ENCODE results near the gene PLOD3.

PLOD3 gene

DNA sequence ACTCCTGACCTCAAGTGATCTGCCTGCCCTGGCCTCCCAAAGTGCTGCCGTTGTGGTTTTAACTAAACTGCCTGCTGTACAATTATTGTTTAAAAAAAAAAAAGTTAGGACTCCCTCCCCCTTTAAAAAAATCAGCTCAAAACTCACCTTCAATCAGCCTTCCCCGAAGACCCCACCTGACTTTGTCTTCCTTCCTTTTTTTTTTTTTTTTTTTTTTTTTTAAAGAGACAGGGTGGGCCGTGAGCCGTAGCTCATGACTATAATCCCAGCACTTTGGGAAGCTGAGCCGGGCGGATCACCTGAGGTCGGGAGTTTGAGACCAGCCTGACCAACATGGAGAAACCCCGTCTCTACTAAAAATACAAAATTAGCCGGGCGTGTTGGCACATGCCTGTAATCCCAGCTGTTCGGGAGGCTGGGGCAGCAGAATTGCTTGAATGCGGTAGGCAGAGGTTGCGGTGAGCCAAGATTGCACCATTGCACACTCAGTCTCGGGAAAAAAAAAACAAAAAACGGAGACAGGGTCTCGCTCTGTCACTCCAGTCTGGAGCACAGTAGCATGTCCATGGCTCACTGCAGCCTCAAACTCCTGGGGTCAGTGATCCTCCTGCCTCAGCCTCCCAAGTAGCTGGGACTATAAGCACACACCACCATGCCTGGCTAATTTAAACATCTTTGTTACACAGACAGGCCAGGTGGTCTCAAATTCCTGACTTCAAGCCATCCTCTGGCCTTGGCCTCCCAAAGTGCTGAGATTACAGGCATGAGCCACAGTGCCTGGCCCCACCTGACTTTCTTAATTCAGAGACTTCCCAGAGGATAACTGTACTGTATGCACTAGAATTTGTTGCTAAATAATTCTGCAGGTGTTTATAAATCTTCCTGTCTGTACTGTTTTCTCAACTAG lies 24.3 kb upstream of the PLOD3 start:
- H3K27me3 ChIP-seq (ENCODE audit: insufficient read depth, low read length), result no peaks in the 10 kb centered on the region
- H3K4me1 ChIP-seq (ENCODE audit: insufficient read depth, low read length, severe bottlenecking), result peaks cover 25% of the 10 kb centered on the region
- no peak overlapping the region for H2AFZ ChIP-seq (ENCODE audit: low read length)
- no peaks in the 10 kb centered on the region for H4K20me1 ChIP-seq (ENCODE audit: insufficient read depth, low read length)
- H3K9ac ChIP-seq (ENCODE audit: low read length), result no peak overlapping the region
- H3K27ac ChIP-seq (ENCODE audit: low read depth, low read length, poor library complexity, severe bottlenecking), result no peak overlapping the region
- H3F3A ChIP-seq (ENCODE audit: insufficient read depth, low read length), result no peaks in the 10 kb centered on the region
- H3K4me3 ChIP-seq (ENCODE audit: low read depth, low read length, poor library complexity, severe bottlenecking), result no peak overlapping the region
- peaks cover 8% of the 10 kb centered on the region; the same call in 1 of the 2 replicates for H3K79me2 ChIP-seq (ENCODE audit: insufficient read depth, low read length)
- no peak overlapping the region for H3K4me2 ChIP-seq (ENCODE audit: low read length)
- H3K36me3 ChIP-seq (ENCODE audit: insufficient read depth, low read length), result peaks cover 62% of the 10 kb centered on the region
- no peaks in the 10 kb centered on the region for H3K9me2 ChIP-seq (ENCODE audit: low read depth, low read length)
- no peaks in the 10 kb centered on the region for H3K9me3 ChIP-seq (ENCODE audit: low read length)
- TF ChIP-seq, protein P1, sequence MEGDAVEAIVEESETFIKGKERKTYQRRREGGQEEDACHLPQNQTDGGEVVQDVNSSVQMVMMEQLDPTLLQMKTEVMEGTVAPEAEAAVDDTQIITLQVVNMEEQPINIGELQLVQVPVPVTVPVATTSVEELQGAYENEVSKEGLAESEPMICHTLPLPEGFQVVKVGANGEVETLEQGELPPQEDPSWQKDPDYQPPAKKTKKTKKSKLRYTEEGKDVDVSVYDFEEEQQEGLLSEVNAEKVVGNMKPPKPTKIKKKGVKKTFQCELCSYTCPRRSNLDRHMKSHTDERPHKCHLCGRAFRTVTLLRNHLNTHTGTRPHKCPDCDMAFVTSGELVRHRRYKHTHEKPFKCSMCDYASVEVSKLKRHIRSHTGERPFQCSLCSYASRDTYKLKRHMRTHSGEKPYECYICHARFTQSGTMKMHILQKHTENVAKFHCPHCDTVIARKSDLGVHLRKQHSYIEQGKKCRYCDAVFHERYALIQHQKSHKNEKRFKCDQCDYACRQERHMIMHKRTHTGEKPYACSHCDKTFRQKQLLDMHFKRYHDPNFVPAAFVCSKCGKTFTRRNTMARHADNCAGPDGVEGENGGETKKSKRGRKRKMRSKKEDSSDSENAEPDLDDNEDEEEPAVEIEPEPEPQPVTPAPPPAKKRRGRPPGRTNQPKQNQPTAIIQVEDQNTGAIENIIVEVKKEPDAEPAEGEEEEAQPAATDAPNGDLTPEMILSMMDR (IDR thresholded peaks at IDR 0.05; ENCODE audit: low read length), result no peak
- no peak for TF ChIP-seq EZH2 (IDR thresholded peaks at IDR 0.05; ENCODE audit: borderline replicate concordance, low read length)

DNA sequence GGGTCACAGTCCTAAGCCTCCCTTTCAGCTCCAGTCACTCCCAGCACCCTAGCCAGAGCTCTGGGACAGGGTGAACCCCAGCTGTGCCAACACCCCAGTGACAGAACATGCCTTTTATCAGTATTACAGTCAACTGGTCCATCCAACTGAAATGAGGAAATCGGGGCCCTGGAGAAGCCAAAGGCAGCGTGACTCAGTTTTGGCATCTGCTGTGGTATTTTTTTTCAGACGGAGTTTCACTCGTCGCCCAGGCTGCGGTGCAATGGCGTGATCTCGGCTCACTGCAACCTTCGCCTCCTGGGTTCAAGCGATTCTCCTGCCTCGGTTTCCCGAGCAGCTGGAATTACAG lies 23.6 kb upstream of the PLOD3 start:
- no peaks in the 10 kb centered on the region for H3K9me2 ChIP-seq (ENCODE audit: low read depth, low read length)
- H3K79me2 ChIP-seq (ENCODE audit: insufficient read depth, low read length), result peaks cover 8% of the 10 kb centered on the region; the same call in 1 of the 2 replicates
- H3K27me3 ChIP-seq (ENCODE audit: insufficient read depth, low read length), result no peaks in the 10 kb centered on the region
- no peak overlapping the region for H3K27ac ChIP-seq (ENCODE audit: low read depth, low read length, poor library complexity, severe bottlenecking)
- H3K36me3 ChIP-seq (ENCODE audit: insufficient read depth, low read length), result peaks cover 60% of the 10 kb centered on the region
- H2AFZ ChIP-seq (ENCODE audit: low read length), result no peak overlapping the region
- TF ChIP-seq, protein P1 (IDR thresholded peaks at IDR 0.05; ENCODE audit: low read length), result no peak
- no peak for TF ChIP-seq EZH2 (IDR thresholded peaks at IDR 0.05; ENCODE audit: borderline replicate concordance, low read length)
- H3F3A ChIP-seq (ENCODE audit: insufficient read depth, low read length), result no peaks in the 10 kb centered on the region
- H3K9ac ChIP-seq (ENCODE audit: low read length), result no peak overlapping the region
- H3K4me3 ChIP-seq (ENCODE audit: low read depth, low read length, poor library complexity, severe bottlenecking), result no peak overlapping the region
- H4K20me1 ChIP-seq (ENCODE audit: insufficient read depth, low read length), result no peaks in the 10 kb centered on the region
- no peak overlapping the region for H3K4me2 ChIP-seq (ENCODE audit: low read length)
- H3K4me1 ChIP-seq (ENCODE audit: insufficient read depth, low read length, severe bottlenecking), result peaks cover 24% of the 10 kb centered on the region
- no peaks in the 10 kb centered on the region for H3K9me3 ChIP-seq (ENCODE audit: low read length)

DNA sequence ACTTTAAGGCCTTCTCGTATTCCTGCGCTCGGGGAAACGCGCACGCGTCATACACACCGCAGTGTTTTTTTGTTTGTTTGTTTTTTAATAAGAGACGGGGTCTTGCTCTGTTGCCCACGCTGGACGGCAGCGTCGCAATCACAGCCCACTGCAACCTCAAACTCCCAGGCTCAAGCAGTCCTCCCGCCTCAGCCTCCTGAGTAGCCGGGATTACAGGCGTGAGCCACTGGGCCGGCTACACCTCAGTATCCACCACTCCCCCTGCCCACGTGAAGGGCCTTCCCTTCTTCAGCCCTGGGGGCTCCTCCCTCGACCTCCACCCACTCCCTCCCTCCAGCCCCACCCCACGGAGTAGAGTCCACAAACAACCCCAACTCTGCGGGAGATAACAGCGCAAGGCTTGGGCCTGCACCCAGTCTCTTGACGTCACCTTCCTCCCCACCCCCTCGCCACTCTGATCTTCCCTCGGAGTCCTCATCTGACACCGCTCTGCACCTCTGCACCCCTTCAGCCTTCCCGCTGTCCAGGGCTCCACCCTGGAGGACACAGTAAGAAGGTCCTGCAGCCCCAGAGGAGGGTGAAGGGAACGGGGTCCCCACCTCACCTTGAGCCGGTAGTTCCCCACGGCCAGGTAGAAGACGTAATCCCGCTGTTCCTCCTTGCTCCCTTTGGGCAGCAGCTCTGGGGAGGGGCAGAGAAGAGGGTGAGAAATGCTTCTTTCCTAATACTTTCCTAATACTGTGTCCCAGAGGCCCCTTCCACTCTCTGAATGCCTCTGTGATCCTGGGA lies 23.0 kb upstream of the PLOD3 start:
- peaks cover 18% of the 10 kb centered on the region for H3K4me1 ChIP-seq (ENCODE audit: insufficient read depth, low read length, severe bottlenecking)
- H3K4me3 ChIP-seq (ENCODE audit: low read depth, low read length, poor library complexity, severe bottlenecking), result no peak overlapping the region
- H3K4me2 ChIP-seq (ENCODE audit: low read length), result no peak overlapping the region
- H3K79me2 ChIP-seq (ENCODE audit: insufficient read depth, low read length), result peaks cover 8% of the 10 kb centered on the region; the same call in 1 of the 2 replicates
- TF ChIP-seq, protein P1 (IDR thresholded peaks at IDR 0.05; ENCODE audit: low read length), result no peak
- TF ChIP-seq EZH2 (IDR thresholded peaks at IDR 0.05; ENCODE audit: borderline replicate concordance, low read length), result no peak
- H3K27ac ChIP-seq (ENCODE audit: low read depth, low read length, poor library complexity, severe bottlenecking), result no peak overlapping the region
- H3F3A ChIP-seq (ENCODE audit: insufficient read depth, low read length), result no peaks in the 10 kb centered on the region
- H3K9me3 ChIP-seq (ENCODE audit: low read length), result no peaks in the 10 kb centered on the region
- H3K36me3 ChIP-seq (ENCODE audit: insufficient read depth, low read length), result peaks cover 54% of the 10 kb centered on the region
- H3K27me3 ChIP-seq (ENCODE audit: insufficient read depth, low read length), result no peaks in the 10 kb centered on the region
- no peak overlapping the region for H3K9ac ChIP-seq (ENCODE audit: low read length)
- H4K20me1 ChIP-seq (ENCODE audit: insufficient read depth, low read length), result no peaks in the 10 kb centered on the region
- H2AFZ ChIP-seq (ENCODE audit: low read length), result no peak overlapping the region
- H3K9me2 ChIP-seq (ENCODE audit: low read depth, low read length), result no peaks in the 10 kb centered on the region
